Brain microvascular endothelial cell (primary cell): ENCODE results near the gene TRMT61B.
A peak's percentile ranks its signal among the peaks of the same experiment; 100 is the strongest.

Experiments
- DNase-seq: peaks from one replicate; pipeline ENCODE4 v3.0.0-alpha.2; 2020
- H3K27ac ChIP-seq: fragments of 250-450 bp; sonication (Bioruptor Pico); 2 replicates; pipeline ENCODE4 v1.5.1; 2020; ENCODE audit warnings: mild to moderate bottlenecking, moderate library complexity
- H3K27me3 ChIP-seq: fragments of 250-450 bp; sonication (Bioruptor Pico); replicated peaks from 2 replicates; pipeline ENCODE4 v1.5.1; 2020; ENCODE audit warnings: mild to moderate bottlenecking
- H3K36me3 ChIP-seq: fragments of 250-450 bp; sonication (Bioruptor Pico); replicated peaks from 2 replicates; pipeline ENCODE4 v1.5.1; 2020; ENCODE audit warnings: mild to moderate bottlenecking
- H3K4me3 ChIP-seq: 2 replicates; pipeline ENCODE4 v1.5.1; 2011; ENCODE audit warnings: low read depth, mild to moderate bottlenecking, control low read depth, low read length, moderate library complexity
- CTCF ChIP-seq: IDR thresholded peaks from 2 replicates; pipeline ENCODE4 v1.5.1; 2011; ENCODE audit warnings: low read depth, mild to moderate bottlenecking, moderate library complexity, low read length, control low read depth, inconsistent platforms; ENCODE audit errors: missing control alignments
- in situ Hi-C: cut with HindIII; loops from 2 replicates; pipeline ENCODE4 v1.10.0; 2017; ENCODE audit warnings: low sequenced_read_pairs, low pct_ligation_motif_present

Gene TRMT61B

GRCh38 chr2:28810384-28811285 lies 59.5 kb downstream of the TRMT61B start, which contains the start of gene SPDYA:
Gene SPDYA, plus strand, starts transcription at chr2:28810834. Its CDS starts 5,181 bp downstream, at chr2:28816015.
- Histone ChIP-seq H3K27me3 (no peaks in the 10 kb centered on the region), H3K4me3 (peak within 1 kb of the TSS; percentile 60), H3K27ac (no peak within 1 kb of the TSS), H3K36me3 (peaks cover under 1% of the 10 kb centered on the region)
- no peak for TF ChIP-seq CTCF
- peak; percentile 34 for DNase-seq
- in situ Hi-C loops = no loop called here

- Histone ChIP-seq H3K36me3 (peaks cover 3% of the 10 kb centered on the region), H3K27ac (no peak overlapping the region), H3K27me3 (no peaks in the 10 kb centered on the region), H3K4me3 (peak overlapping the region; percentile 60)
- TF ChIP-seq CTCF = no peak
- in situ Hi-C loops = no loop called here
- no peak for DNase-seq
Measured at GRCh38 chr2:28809927-28810326, 60.2 kb downstream of the TRMT61B start.

DNA sequence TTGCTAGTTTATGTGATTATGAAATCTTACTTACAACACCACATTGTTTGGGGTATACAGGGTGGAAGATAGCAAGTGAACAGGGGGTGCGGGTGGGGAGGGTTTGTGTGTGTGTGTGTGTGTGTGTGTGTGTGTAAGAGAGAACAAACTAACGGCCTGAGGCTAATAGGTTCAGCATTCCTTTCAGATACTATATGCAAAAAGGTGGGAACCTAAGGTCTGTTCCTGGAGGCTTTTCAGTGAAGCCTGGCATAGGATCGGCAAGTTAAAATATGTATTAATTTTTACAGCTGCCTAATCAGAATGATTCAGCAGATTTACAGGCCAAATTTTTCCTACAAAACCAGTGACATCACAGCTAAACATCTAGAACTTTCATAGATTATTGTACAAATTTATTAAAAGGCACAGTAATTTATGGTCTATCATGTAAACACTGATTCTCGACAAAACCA lies 67.1 kb downstream of the TRMT61B start:
- in situ Hi-C loops = no loop called here
- H3K36me3 ChIP-seq = peaks cover 14% of the 10 kb centered on the region
- DNase-seq = no peak
- no peak for TF ChIP-seq CTCF
- no peak overlapping the region for H3K4me3 ChIP-seq
- H3K27me3 ChIP-seq = no peaks in the 10 kb centered on the region
- H3K27ac ChIP-seq = peak overlapping the region; percentile 29

DNA sequence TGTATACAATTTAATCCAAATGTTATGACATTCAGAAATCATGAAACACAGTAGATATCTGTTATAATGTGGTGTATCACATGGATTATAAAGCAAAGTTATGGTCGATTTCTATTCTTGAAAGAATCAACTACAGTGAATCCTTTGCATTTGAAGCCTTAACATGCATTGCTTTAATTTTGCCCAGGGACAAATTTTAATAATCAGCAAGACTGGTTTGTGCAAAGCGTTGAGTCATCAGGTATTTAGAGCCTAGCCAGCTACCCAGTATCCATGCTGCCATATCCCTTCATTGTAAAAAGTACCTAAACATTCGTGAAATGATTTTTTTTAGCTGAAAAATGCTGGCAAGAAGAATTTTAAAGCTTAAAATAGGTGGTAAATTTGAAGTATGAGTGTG lies 68.4 kb downstream of the TRMT61B start:
- DNase-seq = peak; percentile 19
- H3K36me3 ChIP-seq = peaks cover 14% of the 10 kb centered on the region
- H3K27ac ChIP-seq = no peak overlapping the region
- in situ Hi-C loops = no loop called here
- H3K27me3 ChIP-seq = no peaks in the 10 kb centered on the region
- no peak for TF ChIP-seq CTCF
- no peak overlapping the region for H3K4me3 ChIP-seq
